ENCODE measurements around the gene KCTD6. TPM values are rescaled to one million over a fixed set of nuclear protein-coding genes. Genes with fewer than 3 reads are reported as not detected.

The KCTD6 gene
- total RNA-seq, 1 experiment from 2014 or later: 14.2 TPM

GRCh38 chr3:58464866-58465265 is 27.0 kb upstream of the KCTD6 start:
- Histone ChIP-seq H3K27me3 (replicated peaks; ENCODE audit: insufficient read depth, low read depth, low read length, poor library complexity) (no peaks in the 10 kb centered on the region), H3K36me3 (ENCODE audit: insufficient read depth, low read length, poor library complexity, severe bottlenecking) (no peaks in the 10 kb centered on the region), H3K4me3 (ENCODE audit: low read depth, low read length, poor library complexity, severe bottlenecking) (no peak overlapping the region), H3K27ac (ENCODE audit: low read depth, low read length, poor library complexity, severe bottlenecking) (no peak overlapping the region), H3K4me1 (ENCODE audit: insufficient read depth, low read length, poor library complexity, severe bottlenecking) (peaks cover 15% of the 10 kb centered on the region), H3K9me3 (ENCODE audit: low read depth, low read length, poor library complexity, severe bottlenecking) (no peaks in the 10 kb centered on the region)
- POLR2A ChIA-PET (ENCODE audit: low non-redundant PET): no interaction called here
- TF ChIP-seq EZH2 (IDR thresholded peaks at IDR 0.05; ENCODE audit: borderline replicate concordance, low read depth, low read length, poor library complexity, severe bottlenecking) (no peak), CTCF (conservative IDR thresholded peaks at IDR 0.05; ENCODE audit: low read depth, low read length) (no peak)
- no TSS peak for BruUV-seq (replicated peaks)
- intact Hi-C loops (cut with micrococcal nuclease; ENCODE audit: unreplicated experiment): loop anchor here (2.0 kb wide), 1 partner anchor 68 kb away; no protein-coding TSS in a partner anchor
- no peak for DNase-seq (ENCODE audit: low spot score)
- CTCF ChIA-PET: no interaction called here

GRCh38 chr3:58466899-58467563 is 24.9 kb upstream of the KCTD6 start:
- TF ChIP-seq EZH2 (IDR thresholded peaks at IDR 0.05; ENCODE audit: borderline replicate concordance, low read depth, low read length, poor library complexity, severe bottlenecking): no peak
- no peak for TF ChIP-seq CTCF (conservative IDR thresholded peaks at IDR 0.05; ENCODE audit: low read depth, low read length)
- POLR2A ChIA-PET (ENCODE audit: low non-redundant PET): no interaction called here
- no peak for DNase-seq (ENCODE audit: low spot score)
- CTCF ChIA-PET: no interaction called here
- peaks cover 33% of the 10 kb centered on the region for H3K4me1 ChIP-seq (ENCODE audit: insufficient read depth, low read length, poor library complexity, severe bottlenecking)
- no peaks in the 10 kb centered on the region for H3K36me3 ChIP-seq (ENCODE audit: insufficient read depth, low read length, poor library complexity, severe bottlenecking)
- intact Hi-C loops (cut with micrococcal nuclease; ENCODE audit: unreplicated experiment): no loop called here
- no peaks in the 10 kb centered on the region for H3K9me3 ChIP-seq (ENCODE audit: low read depth, low read length, poor library complexity, severe bottlenecking)
- H3K4me3 ChIP-seq (ENCODE audit: low read depth, low read length, poor library complexity, severe bottlenecking): no peak overlapping the region
- H3K27ac ChIP-seq (ENCODE audit: low read depth, low read length, poor library complexity, severe bottlenecking): no peak overlapping the region
- H3K27me3 ChIP-seq (replicated peaks; ENCODE audit: insufficient read depth, low read depth, low read length, poor library complexity): no peaks in the 10 kb centered on the region
- BruUV-seq (replicated peaks): no TSS peak

DNA sequence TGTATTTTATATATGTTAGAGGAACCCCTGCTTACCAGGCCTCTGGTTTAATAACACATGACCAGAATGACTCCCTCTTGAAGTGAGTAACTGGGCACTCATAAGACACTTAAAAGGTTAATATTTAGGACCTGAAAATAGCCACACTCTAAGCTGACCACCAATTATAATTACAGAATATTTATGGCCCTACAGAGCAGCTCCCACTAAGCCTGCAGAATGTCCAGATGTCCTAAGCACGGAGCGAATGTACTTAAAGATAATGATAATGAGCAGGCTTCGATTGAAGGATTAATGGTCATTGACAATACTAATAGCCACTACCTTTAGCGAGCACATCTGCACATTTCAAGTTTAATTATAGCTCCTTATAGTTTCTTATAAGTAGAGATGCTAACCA is 22.8 kb upstream of the KCTD6 start:
- Histone ChIP-seq H3K27ac (ENCODE audit: low read depth, low read length, poor library complexity, severe bottlenecking) (no peak overlapping the region), H3K4me1 (ENCODE audit: insufficient read depth, low read length, poor library complexity, severe bottlenecking) (peaks cover 23% of the 10 kb centered on the region), H3K4me3 (ENCODE audit: low read depth, low read length, poor library complexity, severe bottlenecking) (no peak overlapping the region), H3K36me3 (ENCODE audit: insufficient read depth, low read length, poor library complexity, severe bottlenecking) (no peaks in the 10 kb centered on the region), H3K9me3 (ENCODE audit: low read depth, low read length, poor library complexity, severe bottlenecking) (no peaks in the 10 kb centered on the region), H3K27me3 (replicated peaks; ENCODE audit: insufficient read depth, low read depth, low read length, poor library complexity) (no peaks in the 10 kb centered on the region)
- ChIA-PET CTCF (no interaction called here), POLR2A (ENCODE audit: low non-redundant PET) (no interaction called here)
- DNase-seq (ENCODE audit: low spot score): no peak
- no TSS peak for BruUV-seq (replicated peaks)
- TF ChIP-seq EZH2 (IDR thresholded peaks at IDR 0.05; ENCODE audit: borderline replicate concordance, low read depth, low read length, poor library complexity, severe bottlenecking) (no peak), CTCF (conservative IDR thresholded peaks at IDR 0.05; ENCODE audit: low read depth, low read length) (no peak)
- intact Hi-C loops (cut with micrococcal nuclease; ENCODE audit: unreplicated experiment): no loop called here

Measured in A673 (cell line).